ENCODE results near the gene AKAP12.

DNA sequence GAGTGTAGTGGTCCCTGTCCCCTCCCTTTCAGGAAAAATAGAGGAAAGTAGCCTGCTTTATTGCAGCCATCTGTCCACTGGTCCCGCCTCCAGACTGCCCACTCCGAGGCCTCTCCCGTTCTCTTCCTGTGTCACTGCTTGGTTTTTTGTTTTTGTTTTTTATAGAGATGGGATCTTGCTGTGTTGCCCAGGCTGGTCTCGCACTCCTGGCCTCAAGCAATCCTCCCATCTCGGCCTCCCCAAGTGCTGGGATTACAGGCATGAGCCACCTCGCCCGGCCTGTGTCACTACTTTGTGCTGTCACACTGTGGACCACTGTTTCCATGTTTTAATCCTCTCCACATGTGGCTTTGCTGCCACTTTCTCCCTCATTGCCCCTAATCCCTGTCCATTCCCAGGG lies 80.4 kb downstream of the AKAP12 start:
- TF ChIP-seq, protein P1, sequence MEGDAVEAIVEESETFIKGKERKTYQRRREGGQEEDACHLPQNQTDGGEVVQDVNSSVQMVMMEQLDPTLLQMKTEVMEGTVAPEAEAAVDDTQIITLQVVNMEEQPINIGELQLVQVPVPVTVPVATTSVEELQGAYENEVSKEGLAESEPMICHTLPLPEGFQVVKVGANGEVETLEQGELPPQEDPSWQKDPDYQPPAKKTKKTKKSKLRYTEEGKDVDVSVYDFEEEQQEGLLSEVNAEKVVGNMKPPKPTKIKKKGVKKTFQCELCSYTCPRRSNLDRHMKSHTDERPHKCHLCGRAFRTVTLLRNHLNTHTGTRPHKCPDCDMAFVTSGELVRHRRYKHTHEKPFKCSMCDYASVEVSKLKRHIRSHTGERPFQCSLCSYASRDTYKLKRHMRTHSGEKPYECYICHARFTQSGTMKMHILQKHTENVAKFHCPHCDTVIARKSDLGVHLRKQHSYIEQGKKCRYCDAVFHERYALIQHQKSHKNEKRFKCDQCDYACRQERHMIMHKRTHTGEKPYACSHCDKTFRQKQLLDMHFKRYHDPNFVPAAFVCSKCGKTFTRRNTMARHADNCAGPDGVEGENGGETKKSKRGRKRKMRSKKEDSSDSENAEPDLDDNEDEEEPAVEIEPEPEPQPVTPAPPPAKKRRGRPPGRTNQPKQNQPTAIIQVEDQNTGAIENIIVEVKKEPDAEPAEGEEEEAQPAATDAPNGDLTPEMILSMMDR (IDR thresholded peaks at IDR 0.05; ENCODE audit: low read length) = no peak
- no peak for TF ChIP-seq EZH2 (optimal IDR thresholded peaks at IDR 0.05; ENCODE audit: low read depth, low read length)

Data from MM.1S (cell line).